HG02610 (cell line): Measurements from ENCODE around the gene BBX.

Experiments used
- ATAC-seq: cut with Tn5 transposase; IDR thresholded peaks from one replicate; pipeline ENCODE4 v1.9.1; 2021; ENCODE audit warnings: mild to moderate bottlenecking, moderate library complexity; ENCODE audit not compliant: unreplicated experiment

Gene BBX

GRCh38 chr3:107738486-107739183 lies 215.9 kb downstream of the BBX start:
- ATAC-seq: no peak

DNA sequence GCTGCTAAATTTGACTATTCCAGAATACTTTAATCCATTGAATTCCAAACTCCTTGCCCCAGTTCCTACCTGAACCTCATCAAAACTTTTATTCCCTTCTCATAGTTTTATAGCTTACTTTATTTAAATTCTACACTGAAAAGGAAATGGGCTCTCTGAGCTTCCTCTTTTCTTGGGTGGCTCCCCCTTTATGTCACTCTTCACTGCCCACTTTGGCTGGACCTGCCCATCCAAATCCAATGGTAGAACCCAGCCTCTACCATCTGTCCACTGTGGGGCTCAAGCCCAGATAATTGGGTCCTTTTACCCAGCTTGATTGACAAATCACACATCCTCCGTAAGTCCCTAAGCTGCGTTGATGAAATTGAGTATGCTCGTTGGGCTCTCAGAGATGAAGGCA lies 216.5 kb downstream of the BBX start:
- ATAC-seq: no peak

- ATAC-seq: no peak
Observed at GRCh38 chr3:107740992-107741896, 218.5 kb downstream of the BBX start.

DNA sequence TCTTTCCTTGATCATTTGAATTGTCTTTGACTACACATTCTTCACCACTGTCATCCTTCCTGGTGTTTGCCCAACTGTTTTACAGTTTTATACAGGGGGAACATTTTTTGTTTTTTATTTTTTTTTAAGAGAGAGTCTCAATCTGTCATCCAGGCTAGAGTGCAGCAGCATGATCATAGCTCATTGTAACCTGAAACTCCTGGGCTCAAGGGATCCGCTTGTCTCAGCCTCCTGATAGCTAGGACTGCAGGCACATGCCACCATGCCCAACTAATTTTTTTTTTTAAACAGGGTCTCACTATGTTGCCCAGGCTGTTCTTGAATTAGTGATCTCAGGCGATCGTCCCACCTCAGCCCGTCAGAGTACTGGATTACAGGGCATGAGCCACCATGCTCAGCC lies 222.6 kb downstream of the BBX start:
- ATAC-seq: no peak

GRCh38 chr3:107752202-107752990 lies 229.6 kb downstream of the BBX start:
- no peak for ATAC-seq

GRCh38 chr3:107753494-107753893 lies 230.7 kb downstream of the BBX start:
- ATAC-seq: no peak

GRCh38 chr3:107753976-107754375 lies 231.2 kb downstream of the BBX start:
- ATAC-seq: no peak

DNA sequence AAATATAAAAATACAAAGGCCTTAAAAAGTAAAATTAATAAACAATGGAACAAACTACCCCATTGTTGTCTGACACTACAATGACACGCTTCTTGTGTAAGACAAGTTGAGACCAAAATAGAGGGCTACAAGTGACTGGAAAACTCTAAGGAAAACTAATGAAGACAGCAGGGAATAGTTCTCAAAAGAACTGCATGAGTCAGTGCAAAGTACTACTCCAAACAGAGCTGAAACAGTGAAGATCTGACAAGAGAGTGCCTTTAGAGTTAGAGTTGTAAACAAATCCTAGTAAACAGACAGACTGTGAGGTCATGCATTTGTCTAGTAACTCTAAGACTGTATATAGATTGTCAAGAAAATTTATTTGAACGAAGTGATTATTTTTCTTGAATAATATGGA lies 233.9 kb downstream of the BBX start:
- no peak for ATAC-seq

DNA sequence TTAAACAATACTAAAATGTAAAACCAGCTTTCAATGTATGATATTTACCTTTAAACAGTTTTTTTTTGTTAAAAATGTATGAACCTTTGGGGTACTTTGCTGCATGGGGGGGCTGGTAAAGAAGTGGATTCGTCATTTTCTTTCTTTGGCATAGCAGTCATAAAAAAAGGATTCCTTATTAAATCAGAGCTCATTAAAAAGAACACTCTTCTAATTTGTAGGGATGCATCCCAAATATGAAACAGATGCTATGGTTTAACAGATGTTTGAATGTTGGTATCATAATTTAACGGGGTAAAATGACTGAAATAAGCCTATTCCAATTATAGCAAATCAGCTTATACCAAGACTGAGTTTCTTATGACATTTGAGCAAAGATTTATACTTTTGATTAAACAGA lies 234.4 kb downstream of the BBX start:
- ATAC-seq: no peak

DNA sequence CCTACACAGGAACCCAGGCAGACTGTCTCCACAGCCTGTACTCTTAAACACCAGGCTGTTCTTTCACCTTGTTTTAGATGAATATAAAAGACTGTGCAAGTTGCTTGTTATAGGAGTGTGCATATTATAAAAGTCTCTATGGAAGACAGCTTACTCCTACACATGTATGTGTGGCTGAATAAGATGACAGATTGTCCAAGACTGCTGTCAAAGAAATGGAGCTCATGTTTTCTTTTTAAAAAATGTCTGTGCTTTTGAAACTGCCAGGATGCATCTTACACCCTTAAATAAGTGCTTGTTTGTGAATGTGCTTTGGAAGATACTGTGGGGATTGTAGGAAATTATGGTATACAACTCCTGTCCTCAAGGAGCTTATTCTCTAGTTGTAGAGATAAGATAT lies 237.4 kb downstream of the BBX start:
- ATAC-seq: no peak

GRCh38 chr3:107761391-107761790 lies 238.6 kb downstream of the BBX start:
- ATAC-seq: no peak

DNA sequence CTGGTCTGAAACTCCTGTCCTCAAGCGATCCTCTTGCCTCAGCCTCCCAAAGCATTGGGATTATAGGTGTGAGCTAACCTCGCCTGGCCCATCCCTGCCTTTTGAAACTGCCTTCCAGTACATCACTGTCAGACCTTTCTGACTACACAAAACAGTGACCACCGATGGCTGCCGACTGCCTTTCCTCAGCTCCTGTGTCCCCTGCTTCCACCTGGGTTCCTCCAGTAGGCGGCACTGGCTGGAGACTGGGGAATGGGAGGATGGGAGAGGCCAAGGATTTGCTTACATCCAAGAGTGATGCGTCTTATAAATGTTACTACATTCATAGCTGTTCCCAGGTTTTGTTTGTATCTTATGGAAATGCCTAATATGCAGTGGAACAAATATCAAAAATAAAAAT lies 242.8 kb downstream of the BBX start:
- ATAC-seq: no peak

- ATAC-seq: no peak
Observed at GRCh38 chr3:107767897-107768605, 245.3 kb downstream of the BBX start.

GRCh38 chr3:107769882-107770281 lies 247.1 kb downstream of the BBX start:
- ATAC-seq: no peak

DNA sequence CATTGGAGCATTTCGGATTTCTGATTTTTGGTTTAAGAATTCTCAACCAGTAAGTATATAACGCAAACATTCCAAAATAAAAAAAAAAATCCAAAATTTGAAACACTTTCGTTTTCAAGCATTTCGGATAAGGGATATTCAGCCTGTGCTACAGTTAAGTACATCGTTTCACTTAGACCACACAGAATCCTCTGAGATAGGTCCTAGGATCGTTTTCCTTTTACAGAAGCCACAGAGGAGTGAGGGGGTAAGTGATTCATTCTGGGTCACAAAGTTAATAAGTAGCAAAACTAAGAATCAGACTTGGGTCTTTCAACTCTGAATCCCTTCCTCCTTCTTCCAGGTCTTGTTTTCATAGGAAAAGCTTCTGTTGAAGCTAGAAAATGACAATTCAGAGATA lies 249.3 kb downstream of the BBX start:
- no peak for ATAC-seq

GRCh38 chr3:107775974-107776373 lies 253.2 kb downstream of the BBX start:
- no peak for ATAC-seq

DNA sequence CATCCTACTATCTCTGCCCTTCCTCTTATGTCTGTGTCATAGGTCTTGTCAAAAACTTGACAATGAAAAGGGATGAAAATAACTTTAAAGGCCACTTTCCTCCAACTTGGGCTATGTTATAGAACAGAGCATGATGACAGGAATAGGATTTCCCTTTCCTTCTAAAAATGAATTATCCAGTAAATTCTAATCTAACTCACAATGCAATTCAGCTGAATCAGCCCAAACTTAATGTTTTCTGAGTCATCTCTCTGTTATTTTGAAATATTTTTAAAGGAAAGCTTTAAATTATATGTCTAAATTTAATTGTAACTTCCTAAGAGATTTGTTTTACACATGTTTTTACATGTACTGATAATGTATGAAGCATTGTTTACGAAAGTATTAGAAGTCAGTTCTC lies 258.5 kb downstream of the BBX start:
- no peak for ATAC-seq

- no peak for ATAC-seq
Observed at GRCh38 chr3:107782054-107782453, 259.3 kb downstream of the BBX start.

DNA sequence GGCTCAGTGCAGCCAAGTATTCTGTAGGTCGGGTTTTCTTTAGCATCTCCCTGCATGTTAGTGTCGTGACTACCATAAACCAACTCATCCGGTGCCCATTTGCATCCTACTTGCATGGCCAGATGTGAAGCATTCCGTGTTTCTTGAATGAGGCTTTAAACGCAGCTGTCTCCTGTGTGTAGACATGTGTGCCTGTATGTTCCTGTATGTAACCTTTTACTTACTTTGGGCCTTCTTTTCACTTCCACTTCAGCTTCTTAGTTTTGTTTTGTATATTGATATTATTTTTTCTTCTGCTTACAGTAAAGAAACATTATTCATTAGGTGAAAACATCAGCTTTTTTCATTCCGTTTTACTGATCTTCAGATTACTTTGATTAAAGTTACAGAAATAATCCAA lies 267.9 kb downstream of the BBX start:
- no peak for ATAC-seq

GRCh38 chr3:107791027-107791426 lies 268.3 kb downstream of the BBX start:
- ATAC-seq: no peak

DNA sequence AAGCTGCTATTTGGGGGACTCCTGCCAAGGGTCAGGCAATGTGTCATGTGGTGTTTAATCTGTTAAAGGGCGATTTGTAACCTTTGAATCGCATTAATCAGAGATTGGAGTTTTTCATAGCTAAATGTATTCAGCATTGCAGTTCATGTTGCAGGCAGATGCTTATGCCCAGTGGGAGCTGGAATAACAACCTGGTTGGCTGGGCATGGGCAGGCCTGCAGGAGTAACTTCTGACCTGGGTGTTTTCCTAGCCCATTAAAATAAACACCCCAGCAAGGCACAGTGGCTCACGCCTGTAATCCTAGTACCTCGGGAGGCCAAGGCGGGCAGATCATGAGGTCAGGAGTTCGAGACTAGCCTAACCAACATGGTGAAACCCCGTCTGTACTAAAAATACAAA lies 268.7 kb downstream of the BBX start:
- ATAC-seq: no peak
